Inflammatory macrophage (primary cell): ENCODE data around the gene CAPRIN2.

Source experiments
- DNase-seq, 2 donors: peaks; one replicate each; pipeline ENCODE4 v3.0.0-alpha.2; 2020 to 2022

Gene CAPRIN2

DNA sequence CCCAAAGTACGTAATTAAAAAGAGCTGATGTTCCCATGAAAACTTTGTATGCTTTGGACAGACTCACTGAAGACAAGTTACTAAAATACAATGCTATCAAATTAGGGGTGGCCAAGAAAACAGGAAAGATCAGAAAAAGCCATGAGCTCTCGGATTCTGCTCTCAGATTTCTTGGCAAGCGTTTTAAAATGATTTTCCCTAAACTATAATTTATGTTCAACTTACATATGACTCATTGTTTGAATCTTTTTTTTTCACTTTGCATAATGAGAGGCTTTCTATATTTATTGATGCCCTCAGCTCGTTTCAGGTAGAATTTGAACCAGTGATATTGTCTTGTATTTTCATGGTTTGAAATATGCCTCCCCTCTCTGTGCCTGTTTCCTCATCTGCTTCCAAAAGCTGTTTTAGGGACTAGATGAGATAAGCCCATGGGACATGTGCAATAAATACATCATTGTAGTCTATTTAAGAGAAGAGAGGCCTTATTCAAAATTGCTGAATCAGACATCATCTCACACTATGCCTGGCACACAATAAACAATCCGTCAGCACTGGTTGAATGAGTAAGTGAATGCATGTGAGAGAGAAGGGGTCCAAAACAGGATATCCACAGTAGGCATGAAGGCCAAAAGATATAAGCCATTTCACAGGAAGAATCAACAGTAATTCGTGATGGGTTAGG lies 54.4 kb downstream of the CAPRIN2 start:
- DNase-seq, result no peak

DNA sequence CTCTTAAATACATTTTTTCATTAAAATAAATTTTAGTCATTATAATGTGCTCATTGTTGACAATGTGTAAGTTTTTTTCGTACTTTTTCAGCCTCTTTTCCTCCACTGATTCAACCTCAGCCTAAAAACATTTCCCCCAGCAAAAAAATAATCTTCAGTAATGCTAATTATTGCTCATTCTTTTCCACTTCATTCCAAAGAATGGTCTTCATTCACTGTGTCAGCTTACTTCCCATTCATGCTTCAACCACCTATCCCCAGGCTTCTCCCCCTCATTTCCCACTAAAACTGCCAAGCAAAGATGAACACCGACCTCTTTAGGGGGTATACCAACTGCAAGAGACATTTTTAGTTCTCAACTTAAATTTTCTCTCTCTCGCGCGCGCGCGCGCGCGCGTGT lies 56.4 kb downstream of the CAPRIN2 start:
- DNase-seq, result no peak

DNA sequence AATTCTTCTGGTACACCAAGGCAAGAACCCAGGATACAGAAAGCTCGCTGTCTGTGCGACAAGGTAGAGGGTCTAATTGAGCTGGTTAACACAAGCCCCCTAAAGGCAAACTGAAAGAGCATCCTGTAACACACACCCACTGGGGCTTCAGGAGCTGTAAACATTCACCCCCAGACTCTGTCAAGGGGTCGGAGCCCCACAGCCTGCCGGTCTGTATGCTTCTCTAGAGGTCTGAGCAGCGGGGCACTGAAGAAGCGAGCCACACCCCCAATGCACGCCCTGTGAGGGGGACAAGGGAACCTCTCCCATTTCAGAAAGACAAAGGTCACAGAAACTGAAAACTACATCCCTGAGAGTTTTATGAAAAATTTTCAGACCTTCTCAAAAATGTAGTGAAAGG lies 57.8 kb downstream of the CAPRIN2 start:
- no peak for DNase-seq

DNA sequence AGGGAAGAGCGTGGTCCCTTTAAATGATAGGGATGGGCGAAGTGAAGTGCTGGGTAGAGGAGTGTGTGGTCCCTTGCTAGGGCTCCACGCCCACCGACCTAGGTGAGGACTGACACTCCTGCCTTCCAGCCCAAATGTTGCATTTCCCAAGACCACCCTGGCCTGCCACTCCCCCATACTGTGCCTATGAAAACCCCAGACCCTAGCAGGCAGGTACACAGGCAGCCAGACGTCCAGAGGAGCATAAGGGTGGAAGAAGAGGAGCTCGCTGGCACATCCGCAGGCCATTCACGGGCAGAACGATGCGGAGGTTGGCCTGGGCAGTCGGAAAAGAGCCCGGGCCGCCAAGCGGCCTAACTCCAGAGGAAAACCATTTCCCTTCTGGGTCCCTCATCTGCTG lies 58.3 kb downstream of the CAPRIN2 start:
- no peak for DNase-seq

DNA sequence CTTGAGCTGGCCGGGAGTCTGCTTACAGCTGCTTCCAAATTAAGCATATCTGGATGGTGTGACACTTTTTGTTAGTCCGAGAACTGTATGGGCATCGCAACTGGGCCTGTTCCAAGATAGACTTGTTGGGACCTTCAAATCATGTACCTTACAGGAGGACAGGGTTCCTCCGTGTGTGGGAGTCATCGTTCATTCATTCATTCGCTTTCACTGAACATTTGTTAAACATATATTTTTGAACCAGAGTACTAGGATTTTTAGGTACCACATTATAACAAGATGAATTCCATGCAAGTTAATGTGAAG lies 58.7 kb downstream of the CAPRIN2 start:
- no peak for DNase-seq

DNA sequence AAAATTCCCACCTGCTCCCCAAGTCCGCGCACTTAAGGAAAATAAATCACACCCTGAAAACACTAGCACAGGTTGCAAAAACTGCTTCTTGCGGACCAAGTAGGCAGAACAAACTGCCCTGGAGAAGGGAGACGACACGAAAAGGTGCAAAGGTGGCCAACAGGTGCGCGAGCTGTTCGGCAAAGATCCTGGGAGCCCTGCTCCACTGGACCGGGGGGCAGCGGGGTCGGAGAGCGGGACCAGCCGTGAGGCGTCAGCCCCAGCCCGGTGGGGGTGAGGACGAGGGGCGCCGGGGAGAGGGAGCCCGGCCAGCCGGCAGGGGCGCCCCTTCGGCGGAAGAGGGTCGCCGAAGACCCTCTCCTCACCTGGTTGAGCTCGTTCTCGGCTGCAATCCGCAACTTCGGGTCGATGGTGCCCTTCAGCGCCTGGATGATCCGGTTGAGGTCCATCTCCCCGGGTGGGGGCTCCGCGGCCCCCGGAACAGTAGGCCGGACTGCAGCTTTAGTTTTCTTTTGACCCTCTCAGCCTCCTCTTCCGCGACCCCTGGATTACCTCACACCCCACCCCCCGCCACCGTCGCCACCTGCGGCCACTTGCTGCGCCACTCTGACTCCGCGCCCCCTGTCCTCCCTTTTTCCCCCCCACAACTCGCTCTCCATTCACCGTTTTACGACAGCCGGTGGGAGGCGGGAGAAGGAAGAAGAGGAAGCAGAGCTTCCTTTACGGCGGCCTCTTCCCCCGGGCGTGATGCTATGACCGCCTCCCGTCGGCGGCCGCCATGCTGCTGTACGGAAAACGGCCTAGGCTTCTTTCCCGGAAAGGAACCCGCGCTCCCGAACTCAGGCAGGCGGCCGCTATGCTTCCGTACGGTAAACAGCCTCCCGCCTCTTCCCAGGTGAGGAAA lies 59.3 kb downstream of the CAPRIN2 start, which contains the start of gene IPO8:
TSS of gene IPO8 (minus strand) at position 671 of the 904 bp plus-strand sequence. CDS start at position 449, 222 bp downstream.
- DNase-seq, result peak; percentile 88 to 92

DNA sequence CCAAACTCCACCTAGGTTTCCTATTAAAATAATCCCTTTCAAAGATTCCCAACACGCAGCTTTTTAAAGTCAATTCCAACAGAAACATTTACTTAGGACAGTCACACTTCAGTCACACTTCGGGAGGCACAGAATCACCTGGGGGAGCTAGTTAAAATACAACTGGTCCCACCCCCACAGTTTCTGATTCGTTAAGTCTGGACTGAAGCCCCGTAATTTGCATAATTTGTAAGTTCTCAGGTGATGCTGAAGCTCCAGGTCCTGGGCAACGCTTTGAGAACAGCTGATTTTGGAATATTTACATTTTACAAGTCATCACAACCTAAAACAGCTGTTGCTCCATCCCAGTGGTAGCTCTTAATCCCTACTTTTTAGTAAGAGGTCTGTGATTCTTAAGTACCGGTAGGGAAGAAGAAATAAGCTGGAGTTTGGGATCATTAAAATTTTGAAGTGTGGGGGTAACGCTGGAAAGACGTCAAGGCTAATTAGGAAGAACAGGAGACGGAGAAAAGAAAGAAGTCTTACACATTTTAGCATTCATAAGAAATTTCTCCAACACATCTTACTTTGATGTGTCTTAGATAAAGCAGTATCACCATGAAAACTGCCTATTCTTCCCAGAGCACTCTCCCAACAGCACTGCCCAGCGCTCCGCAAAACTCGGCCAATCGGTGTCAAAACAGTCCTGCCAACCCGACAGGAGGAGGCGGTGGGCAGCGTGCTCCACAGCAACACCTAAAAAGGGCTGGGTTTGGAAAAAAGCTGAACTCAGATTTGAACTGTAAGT lies 60.1 kb downstream of the CAPRIN2 start:
- peak; percentile 20 to 27 for DNase-seq

DNA sequence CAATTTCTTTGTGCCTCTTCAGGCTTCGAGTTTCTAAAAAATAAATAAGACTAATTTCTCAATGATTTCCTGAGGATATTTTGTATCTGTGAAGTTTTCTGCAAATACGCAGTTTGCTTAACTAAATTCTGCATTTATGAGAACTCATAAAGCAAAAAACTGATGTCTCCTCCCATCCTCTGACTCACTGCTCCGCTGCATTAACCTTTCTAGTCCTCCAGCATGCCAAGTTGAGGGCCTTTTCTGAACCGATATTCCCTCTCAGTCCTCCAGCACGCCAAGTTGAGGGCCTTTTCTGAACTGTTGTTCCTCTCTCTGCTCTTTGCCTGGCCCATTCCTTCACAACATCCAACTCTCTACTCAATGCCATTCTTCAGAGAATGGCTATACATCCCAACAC lies 62.3 kb downstream of the CAPRIN2 start:
- DNase-seq, result no peak

DNA sequence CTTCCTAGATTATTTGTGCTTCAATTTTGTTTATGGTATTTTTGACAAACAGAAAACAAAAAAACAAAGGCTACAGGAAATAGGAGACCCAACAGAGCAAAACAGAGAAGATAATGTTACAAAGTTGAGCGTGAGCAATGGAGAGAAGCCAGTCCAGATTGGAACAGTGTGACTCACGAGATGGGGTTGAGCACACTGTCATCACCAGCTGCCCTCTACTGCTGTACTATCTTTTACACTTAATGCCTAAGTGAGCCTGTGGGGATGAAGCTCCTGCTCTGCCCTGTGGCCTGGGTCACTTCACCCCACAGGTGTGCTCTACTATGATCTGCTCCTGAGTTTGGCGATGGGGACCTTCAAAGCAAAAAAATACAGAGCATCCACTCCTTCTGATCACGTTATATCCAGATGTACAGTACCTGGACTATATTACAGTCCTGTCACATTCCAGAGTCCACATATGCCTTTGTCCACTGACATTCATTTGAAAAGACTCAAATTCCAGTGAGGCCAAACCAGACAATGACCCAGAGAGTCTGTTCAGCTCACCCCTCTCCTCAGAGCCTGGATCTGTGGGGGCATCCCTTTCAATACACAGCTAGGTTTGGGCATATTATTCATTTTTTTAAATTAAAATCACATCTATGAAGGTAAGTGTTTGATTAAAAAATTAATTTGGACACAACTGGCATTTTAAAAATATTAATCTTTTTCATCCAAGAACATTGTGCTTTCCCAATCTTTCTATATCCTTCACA lies 63.5 kb downstream of the CAPRIN2 start:
- no peak for DNase-seq

DNA sequence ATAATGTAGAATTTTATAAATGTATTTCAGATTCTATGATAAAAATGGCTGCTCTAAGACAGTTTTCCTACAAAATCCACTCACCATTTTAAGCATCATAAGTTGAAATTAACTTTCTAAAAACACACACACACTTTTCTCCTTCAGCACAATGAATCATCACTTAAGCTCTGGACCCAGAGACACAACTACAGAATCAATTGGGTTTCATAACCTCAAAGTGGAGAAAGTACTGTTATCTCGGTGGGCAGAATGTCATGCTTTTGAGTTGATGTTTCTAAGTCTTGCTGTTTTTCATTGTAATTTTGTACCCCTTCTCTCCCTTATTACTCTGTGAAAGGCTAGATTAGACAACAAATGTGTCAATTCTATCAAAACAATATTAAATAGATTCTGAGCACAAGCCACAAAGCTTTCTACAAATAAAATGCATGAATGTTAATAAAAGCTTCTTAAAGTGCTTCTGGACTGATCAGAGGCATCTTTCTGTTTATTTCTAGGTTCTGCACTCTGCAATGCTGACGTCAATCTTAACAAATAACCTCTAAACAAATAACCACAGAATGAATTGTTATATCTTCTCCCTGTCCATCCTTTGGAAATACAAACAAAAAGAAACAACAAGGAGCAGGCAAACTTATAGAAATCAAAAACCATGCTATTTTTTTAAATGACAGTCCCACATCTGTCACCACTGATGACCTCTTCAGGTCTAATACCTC lies 67.3 kb downstream of the CAPRIN2 start:
- DNase-seq, result no peak

DNA sequence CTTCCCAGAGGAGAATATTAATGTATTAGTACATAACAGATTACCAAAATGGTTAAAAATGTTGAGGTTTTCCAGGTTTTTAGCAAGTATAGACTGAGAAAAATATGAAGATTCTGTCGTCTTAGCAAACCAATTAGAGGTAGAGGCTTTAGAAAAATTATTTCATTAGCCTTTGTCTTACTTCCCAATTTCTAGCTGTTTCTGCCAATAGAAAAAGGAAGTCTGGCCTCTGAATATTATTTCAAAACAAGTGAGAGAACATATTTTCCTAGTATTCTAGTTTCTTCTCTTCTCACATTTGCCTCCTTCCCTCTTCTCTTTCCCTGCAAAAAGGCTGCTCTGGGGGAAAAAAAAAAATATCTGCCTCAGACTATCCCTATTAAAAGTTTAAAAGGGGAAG lies 75.5 kb downstream of the CAPRIN2 start:
- DNase-seq, result peak; percentile 26 to 76

DNA sequence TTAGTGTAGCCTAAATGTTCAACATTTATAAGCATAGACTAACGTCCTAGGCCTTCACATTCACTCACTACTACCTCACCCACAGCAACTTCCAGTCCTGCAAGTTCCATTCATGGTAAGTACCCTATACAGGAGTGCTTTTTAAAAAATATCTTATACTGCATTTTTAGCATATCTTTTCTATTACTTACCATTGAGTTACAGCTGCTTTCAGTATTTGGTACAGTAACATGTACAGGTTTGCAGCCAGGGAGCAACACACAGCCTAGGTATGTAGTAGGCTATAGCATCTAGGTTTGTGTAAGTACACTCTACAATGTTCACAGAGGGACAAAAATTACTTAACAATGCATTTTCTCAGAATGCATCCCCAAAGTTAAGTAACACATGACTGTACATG lies 76.5 kb downstream of the CAPRIN2 start:
- DNase-seq, result no peak

DNA sequence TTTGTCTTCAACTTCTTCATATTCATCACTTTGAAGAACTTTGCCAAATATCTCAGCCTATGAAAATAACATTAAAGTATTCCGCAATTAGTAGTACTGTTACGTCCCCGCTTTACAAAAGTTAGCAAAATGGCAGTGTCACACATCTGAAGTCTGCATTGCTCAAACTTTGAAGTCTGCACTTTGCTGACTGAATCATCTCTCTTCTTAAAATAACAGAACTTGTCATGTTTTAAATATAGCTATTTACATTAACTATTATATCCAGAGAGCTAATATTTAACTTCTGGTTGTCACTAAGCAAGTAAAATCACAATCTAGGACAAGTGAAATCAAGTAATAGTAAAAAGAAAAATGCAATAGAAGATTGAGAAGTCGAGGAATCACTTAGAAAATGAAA lies 93.5 kb downstream of the CAPRIN2 start:
- DNase-seq, result no peak
